IMR-90 (cell line): Measurements from ENCODE around the gene ZFYVE28. TPM values are rescaled to one million over a fixed set of nuclear protein-coding genes. Genes with fewer than 3 reads are reported as not detected.

Experiments
- ATAC-seq: fragments of 200-7000 bp; cut with Tn5 transposase; 2 replicates; pipeline ENCODE4 v1.9.1; 2020; ENCODE audit warnings: low read depth, mild to moderate bottlenecking, moderate library complexity
- BruUV-seq: library from RNA; stranded (reverse); fragments of 400-500 nt; replicated peaks from 2 replicates; lab custom pipeline; 2021; lab: Mats Ljungman, UMichigan
- CTCF ChIA-PET: fragments of 300-600 bp; formaldehyde crosslinking; extraction: SDS; loops from one replicate; lab custom pipeline; 2021; ENCODE audit warnings: antibody characterized with exemption; lab: Yijun Ruan, JAX
- POLR2A ChIA-PET: fragments of 300-600 bp; sonication (Branson Sonifier 250); formaldehyde crosslinking; loops from one replicate; lab custom pipeline; 2022; ENCODE audit warnings: antibody characterized with exemption; ENCODE audit not compliant: unreplicated experiment; lab: Charles Lee
- DNase-seq: peaks from one replicate; pipeline ENCODE4 v3.0.0; 2013
- H2AFZ ChIP-seq: replicated peaks from 2 replicates; pipeline ENCODE3; 2013; ENCODE audit warnings: low read length, mild to moderate bottlenecking; ENCODE audit not compliant: poor library complexity
- H2AK5ac ChIP-seq: 2 replicates; pipeline ENCODE4 v1.6.1; 2013; ENCODE audit warnings: low read depth, low read length, inconsistent platforms
- H2AK9ac ChIP-seq: replicated peaks from 2 replicates; pipeline ENCODE3; 2013; ENCODE audit warnings: mild to moderate bottlenecking, low read depth, low read length, moderate library complexity; ENCODE audit not compliant: poor library complexity
- H2BK120ac ChIP-seq: 2 replicates; pipeline ENCODE4 v1.6.1; 2013; ENCODE audit warnings: low read depth, low read length, inconsistent platforms
- H2BK15ac ChIP-seq: 3 replicates; pipeline ENCODE4 v1.6.1; 2013; ENCODE audit warnings: low read depth, low read length, inconsistent platforms
- H2BK20ac ChIP-seq: 2 replicates; pipeline ENCODE4 v1.6.1; 2013; ENCODE audit warnings: low read depth, mild to moderate bottlenecking, inconsistent platforms, low read length, moderate library complexity
- H2BK5ac ChIP-seq: 2 replicates; pipeline ENCODE4 v1.6.1; 2013; ENCODE audit warnings: mild to moderate bottlenecking, low read depth, low read length, inconsistent platforms; ENCODE audit not compliant: poor library complexity, severe bottlenecking
- H3K14ac ChIP-seq: replicated peaks from 2 replicates; pipeline ENCODE4 v1.6.1; 2013; ENCODE audit warnings: low read depth, low read length, inconsistent platforms
- H3K18ac ChIP-seq: 2 replicates; pipeline ENCODE4 v1.6.1; 2013; ENCODE audit warnings: low read depth, low read length, control low read depth
- H3K23ac ChIP-seq: 2 replicates; pipeline ENCODE4 v1.6.1; 2013; ENCODE audit warnings: low read depth, low read length, inconsistent platforms
- H3K27ac ChIP-seq: 2 replicates; pipeline ENCODE4 v1.5.1; 2013; ENCODE audit warnings: mild to moderate bottlenecking, control low read depth, low read length; ENCODE audit not compliant: insufficient read depth
- H3K27me3 ChIP-seq: 2 replicates; pipeline ENCODE4 v1.6.1; 2013; ENCODE audit warnings: low read length; ENCODE audit not compliant: control insufficient read depth, insufficient read depth
- H3K36me3 ChIP-seq: 2 replicates; pipeline ENCODE4 v1.6.1; 2013; ENCODE audit warnings: low read length, mixed read lengths; ENCODE audit not compliant: control insufficient read depth, insufficient read depth
- H3K4ac ChIP-seq: 2 replicates; pipeline ENCODE4 v1.6.1; 2013; ENCODE audit warnings: low read depth, low read length, inconsistent platforms
- H3K4me1 ChIP-seq: 2 replicates; pipeline ENCODE4 v1.6.1; 2013; ENCODE audit warnings: low read length, mixed read lengths; ENCODE audit not compliant: control insufficient read depth, insufficient read depth
- H3K4me2 ChIP-seq: 2 replicates; pipeline ENCODE4 v1.6.1; 2013; ENCODE audit warnings: low read depth, mild to moderate bottlenecking, control low read depth, low read length, moderate library complexity
- H3K4me3 ChIP-seq: 2 replicates; pipeline ENCODE4 v1.5.1; 2013; ENCODE audit warnings: low read depth, mild to moderate bottlenecking, control low read depth, low read length, moderate library complexity; ENCODE audit not compliant: insufficient read depth
- H3K56ac ChIP-seq: 2 replicates; pipeline ENCODE4 v1.6.1; 2013; ENCODE audit warnings: low read length, inconsistent platforms; ENCODE audit not compliant: insufficient read depth; ENCODE audit errors: extremely low read depth
- H3K79me1 ChIP-seq, 2 experiments: 2 replicates each; pipeline ENCODE4 v1.6.1; 2013; ENCODE audit warnings: low read length in 2 of 2, inconsistent platforms in 1 of 2, low read depth in 1 of 2
- H3K9ac ChIP-seq: 2 replicates; pipeline ENCODE4 v1.6.1; 2013; ENCODE audit warnings: low read depth, low read length, control low read depth
- H3K9me1 ChIP-seq: 2 replicates; pipeline ENCODE4 v1.6.1; 2013; ENCODE audit warnings: low read length, inconsistent platforms; ENCODE audit not compliant: insufficient read depth
- H3K9me3 ChIP-seq: 2 replicates; pipeline ENCODE4 v1.6.1; 2013; ENCODE audit warnings: low read length; ENCODE audit not compliant: control insufficient read depth, insufficient read depth
- H4K20me1 ChIP-seq: 2 replicates; pipeline ENCODE4 v1.6.1; 2013; ENCODE audit warnings: low read length, inconsistent platforms; ENCODE audit not compliant: insufficient read depth
- H4K5ac ChIP-seq: 2 replicates; pipeline ENCODE4 v1.6.1; 2013; ENCODE audit warnings: mild to moderate bottlenecking, low read depth, low read length, control low read depth
- H4K8ac ChIP-seq, 2 experiments: 2 replicates each; pipeline ENCODE4 v1.6.1; 2013; ENCODE audit warnings: low read depth in 2 of 2, low read length in 2 of 2, control low read depth in 1 of 2, inconsistent platforms in 1 of 2
- H4K91ac ChIP-seq: 2 replicates; pipeline ENCODE4 v1.6.1; 2013; ENCODE audit warnings: low read depth, low read length, inconsistent platforms; ENCODE audit not compliant: insufficient read depth
- BHLHE40 ChIP-seq: fragments of 150-350 bp; IDR thresholded peaks from 2 replicates; pipeline ENCODE4 v1.6.1; 2016; ENCODE audit warnings: mild to moderate bottlenecking, low read depth, low read length
- CHD1 ChIP-seq: IDR thresholded peaks from 2 replicates; pipeline ENCODE4 v1.6.1; 2012; ENCODE audit warnings: low read depth, low read length, improper control_type of control experiment
- FOS ChIP-seq: fragments of 150-350 bp; IDR thresholded peaks from 2 replicates; pipeline ENCODE4 v1.6.1; 2016; ENCODE audit warnings: low read depth, low read length
- MAFK ChIP-seq: IDR thresholded peaks from 2 replicates; pipeline ENCODE4 v1.6.1; 2012; ENCODE audit warnings: low read depth, low read length, improper control_type of control experiment
- MAZ ChIP-seq: IDR thresholded peaks from 2 replicates; pipeline ENCODE4 v1.6.1; 2012; ENCODE audit warnings: low read depth, mild to moderate bottlenecking, low read length, improper control_type of control experiment, moderate library complexity, borderline replicate concordance
- RAD21 ChIP-seq: IDR thresholded peaks from 2 replicates; pipeline ENCODE4 v1.6.1; 2012; ENCODE audit warnings: low read length, improper control_type of control experiment
- RFX5 ChIP-seq: IDR thresholded peaks from 2 replicates; pipeline ENCODE4 v1.8.0; 2012; ENCODE audit warnings: low read depth, mild to moderate bottlenecking, low read length, moderate library complexity
- WGBS, 2 experiments: methylation state at CpG; one replicate each; pipeline versions ENCODE4 v1.1.5 to v1.1.7; 2013; ENCODE audit warnings: missing lambda C conversion rate in 2 of 2; ENCODE audit not compliant: insufficient read length in 1 of 2; ENCODE audit errors: extremely low coverage in 2 of 2; 5-methylcytosine and 5-hydroxymethylcytosine counted together
- dilution Hi-C: fragments of 300-500 bp; cut with HindIII; formaldehyde crosslinking; loops from one replicate; pipeline ENCODE4 v1.14.3; 2018; ENCODE audit warnings: low sequenced_read_pairs; ENCODE audit not compliant: unreplicated experiment
- in situ Hi-C: fragments of 300-500 bp; cut with MboI; formaldehyde crosslinking; loops from 3 replicates; pipeline ENCODE4 v1.14.3; 2019; ENCODE audit warnings: low sequenced_read_pairs, inconsistent platforms, mixed read lengths
- intact Hi-C: fragments of 100-400 bp; cut with micrococcal nuclease; formaldehyde crosslinking; loops from 2 replicates; pipeline ENCODE4 v1.10.0; 2022
- polyA plus RNA-seq, 3 experiments: library from polyadenylated mRNA; depleted of rRNA; stranded (reverse); fragments of >200 nt; gene quantifications; 2 replicates each; pipeline ENCODE4 v1.2.3, GENCODE V29; 2012; ENCODE audit warnings: low replicate concordance in 1 of 3
- total RNA-seq: library from RNA; depleted of rRNA; stranded (reverse); fragments of >200 nt; gene quantifications from 2 replicates; pipeline ENCODE4 v1.2.3, GENCODE V29; 2012
- TF ChIP-seq, protein P1 (sequence below): fragments of 150-350 bp; IDR thresholded peaks from 2 replicates; pipeline ENCODE4 v1.6.1; 2017; ENCODE audit warnings: mild to moderate bottlenecking, antibody characterized with exemption, low read length, low read depth

The ZFYVE28 gene
- total and polyA plus RNA-seq, 2 of the 4 experiments (the other 2 are of a cell fraction), result 0.36 to 1.2 TPM

DNA sequence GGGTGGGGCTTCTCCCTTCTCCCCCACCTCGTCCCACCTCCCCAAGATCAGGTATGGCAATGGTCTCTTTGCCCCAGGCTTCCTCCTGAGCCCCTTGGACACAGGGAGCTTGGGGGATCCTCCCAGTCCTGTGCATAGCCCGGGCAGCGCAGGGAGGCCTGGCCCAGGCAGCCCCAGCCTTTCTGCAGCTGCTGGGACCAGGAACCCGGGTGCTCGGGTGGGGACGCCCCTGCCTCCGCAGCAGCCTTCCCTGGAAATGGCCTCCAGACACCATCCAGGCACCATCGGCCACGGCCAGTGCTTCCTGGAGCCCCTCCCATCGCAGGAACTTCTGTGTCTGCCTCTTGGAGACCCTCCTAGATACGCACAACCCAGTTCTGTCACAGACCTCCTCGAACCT is 150.6 kb downstream of the ZFYVE28 start:
- POLR2A ChIA-PET, result no interaction called here
- ATAC-seq, result no peak
- TF ChIP-seq, protein P1, sequence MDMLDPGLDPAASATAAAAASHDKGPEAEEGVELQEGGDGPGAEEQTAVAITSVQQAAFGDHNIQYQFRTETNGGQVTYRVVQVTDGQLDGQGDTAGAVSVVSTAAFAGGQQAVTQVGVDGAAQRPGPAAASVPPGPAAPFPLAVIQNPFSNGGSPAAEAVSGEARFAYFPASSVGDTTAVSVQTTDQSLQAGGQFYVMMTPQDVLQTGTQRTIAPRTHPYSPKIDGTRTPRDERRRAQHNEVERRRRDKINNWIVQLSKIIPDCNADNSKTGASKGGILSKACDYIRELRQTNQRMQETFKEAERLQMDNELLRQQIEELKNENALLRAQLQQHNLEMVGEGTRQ, result no peak
- TF ChIP-seq FOS, result no peak
- TF ChIP-seq RAD21, result no peak
- no peak for TF ChIP-seq RFX5
- no peak for TF ChIP-seq CHD1
- no peak for TF ChIP-seq MAFK
- no peak for TF ChIP-seq MAZ
- TF ChIP-seq BHLHE40, result no peak

More for the DNA sequence above, 150.6 kb downstream of the ZFYVE28 start:
- no peak overlapping the region for H2BK120ac ChIP-seq
- H3K36me3 ChIP-seq, result no peaks in the 10 kb centered on the region
- no peak overlapping the region for H3K18ac ChIP-seq
- H3K79me1 ChIP-seq, result peaks cover 0 to under 1% of the 10 kb centered on the region in 2 experiments; a peak in 1 of 4 replicates
- in situ Hi-C loops (no loop called here), dilution Hi-C loops (no loop called here), intact Hi-C loops (loop anchor here (10.0 kb wide), 1 partner anchor 147 kb away; the partner anchor contains the start of genes CFAP99 and ZFYVE28)
- peaks cover 3% of the 10 kb centered on the region; the same call in 1 of the 2 replicates for H3K4me1 ChIP-seq
- WGBS, 2 experiments, result 87% methylated on average over 3 of the region's 12 CpGs; no CpG with 5 or more reads in 1 of the 2 experiments
- H2AFZ ChIP-seq, result peak overlapping the region; percentile 36
- no peaks in the 10 kb centered on the region for H4K20me1 ChIP-seq
- H2BK15ac ChIP-seq, result no peak overlapping the region
- no peaks in the 10 kb centered on the region; the same call in 1 of the 2 replicates for H3K27me3 ChIP-seq
- no peak overlapping the region for H3K4ac ChIP-seq
- H4K8ac ChIP-seq, result no peak overlapping the region
- no peak overlapping the region for H3K9ac ChIP-seq
- H3K56ac ChIP-seq, result no peak overlapping the region
- no peak overlapping the region for H3K23ac ChIP-seq
- no peaks in the 10 kb centered on the region for H3K9me1 ChIP-seq
- H3K9me3 ChIP-seq, result no peaks in the 10 kb centered on the region
- CTCF ChIA-PET, result no interaction called here
- no peak overlapping the region for H2AK5ac ChIP-seq
- no TSS peak for BruUV-seq
- no peak overlapping the region for H2BK20ac ChIP-seq
- no peak overlapping the region for H3K4me2 ChIP-seq
- no peak for DNase-seq
- H2BK5ac ChIP-seq, result no peak overlapping the region
- H2AK9ac ChIP-seq, result no peak overlapping the region
- H3K4me3 ChIP-seq, result no peak overlapping the region
- H3K27ac ChIP-seq, result no peak overlapping the region
- no peak overlapping the region for H4K5ac ChIP-seq
- H4K91ac ChIP-seq, result no peak overlapping the region
- no peak overlapping the region for H3K14ac ChIP-seq
